HT-29 (cell line): Measurements from ENCODE around the gene RUVBL1. TPM values are rescaled to one million over a fixed set of nuclear protein-coding genes. Genes with fewer than 3 reads are reported as not detected.

Experiments used
- small RNA-seq: library from RNA; depleted of rRNA; stranded (forward); fragments of <200 nt; gene quantifications from one replicate; pipeline ENCODE3, GENCODE V24; 2014
- total RNA-seq: library from RNA; depleted of rRNA; stranded (reverse); fragments of >200 nt; shearing (Covaris generic); gene quantifications from 2 replicates; pipeline ENCODE4 v1.2.3, GENCODE V29; 2014; rRNA removed

Gene RUVBL1
- total RNA-seq, 1 experiment from 2014 or later = 135 TPM

Small RNA genes lying within 50 kb of the gene (small RNA-seq; reads per million reads assigned to genes)
- gene RNU2-37P (19.9 reads per million, percentile 92 among the genes with 10 or more reads in this experiment), gene RNU6-823P (not detected)

Other genes starting within 250 kb of the RUVBL1 start
- not detected in 2 replicates for gene KBTBD12, start 208.6 kb downstream of the RUVBL1 start, total RNA-seq
- gene SEC61A1, start 71.4 kb downstream of the RUVBL1 start, total RNA-seq = 248 and 249 TPM in 2 replicates
- 16.8 and 22.0 TPM in 2 replicates for gene EEFSEC, start 29.7 kb upstream of the RUVBL1 start, total RNA-seq